Breast epithelium (tissue), 3 donors: ENCODE results near the gene ZBED4.

Source experiments
- POLR2A ChIP-seq: fragments of 450-650 bp; IDR thresholded peaks from one replicate; pipeline ENCODE4 v1.6.1; 2016; ENCODE audit warnings: antibody characterized with exemption, mild to moderate bottlenecking, moderate library complexity
- POLR2AphosphoS5 ChIP-seq, 3 donors: sonication (generic); formaldehyde crosslinking; IDR thresholded peaks; one replicate each; pipeline ENCODE4 v1.6.1; 2017; ENCODE audit warnings: antibody characterized with exemption in 3 of 3
- TF ChIP-seq, protein P1 (sequence below), 3 donors: fragments of 450-650 bp; IDR thresholded peaks; one replicate each; pipeline ENCODE4 v1.5.1; 2016 to 2017; ENCODE audit warnings: antibody characterized with exemption in 3 of 3, mild to moderate bottlenecking in 3 of 3, moderate library complexity in 3 of 3

DNA sequence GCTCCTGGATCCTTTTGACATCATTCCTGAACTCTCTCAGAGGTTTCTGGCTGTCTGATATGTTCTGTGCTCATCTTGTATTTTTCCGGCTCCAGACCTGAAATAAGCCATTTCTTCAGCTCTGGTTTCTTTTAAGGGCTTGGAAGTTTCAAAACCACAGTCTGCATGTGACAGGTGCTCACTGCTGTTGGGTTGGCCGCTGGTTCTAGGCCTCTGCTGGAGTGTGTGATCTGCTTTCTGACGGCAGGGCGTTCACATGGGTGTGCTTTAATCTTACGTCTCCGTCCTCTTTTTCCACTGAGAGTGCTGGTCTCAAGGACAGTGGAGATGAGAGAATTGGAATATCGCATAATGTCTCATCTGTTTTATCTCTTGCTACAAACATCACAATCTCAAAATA is 10.3 kb downstream of the ZBED4 start:
- TF ChIP-seq, protein P1, sequence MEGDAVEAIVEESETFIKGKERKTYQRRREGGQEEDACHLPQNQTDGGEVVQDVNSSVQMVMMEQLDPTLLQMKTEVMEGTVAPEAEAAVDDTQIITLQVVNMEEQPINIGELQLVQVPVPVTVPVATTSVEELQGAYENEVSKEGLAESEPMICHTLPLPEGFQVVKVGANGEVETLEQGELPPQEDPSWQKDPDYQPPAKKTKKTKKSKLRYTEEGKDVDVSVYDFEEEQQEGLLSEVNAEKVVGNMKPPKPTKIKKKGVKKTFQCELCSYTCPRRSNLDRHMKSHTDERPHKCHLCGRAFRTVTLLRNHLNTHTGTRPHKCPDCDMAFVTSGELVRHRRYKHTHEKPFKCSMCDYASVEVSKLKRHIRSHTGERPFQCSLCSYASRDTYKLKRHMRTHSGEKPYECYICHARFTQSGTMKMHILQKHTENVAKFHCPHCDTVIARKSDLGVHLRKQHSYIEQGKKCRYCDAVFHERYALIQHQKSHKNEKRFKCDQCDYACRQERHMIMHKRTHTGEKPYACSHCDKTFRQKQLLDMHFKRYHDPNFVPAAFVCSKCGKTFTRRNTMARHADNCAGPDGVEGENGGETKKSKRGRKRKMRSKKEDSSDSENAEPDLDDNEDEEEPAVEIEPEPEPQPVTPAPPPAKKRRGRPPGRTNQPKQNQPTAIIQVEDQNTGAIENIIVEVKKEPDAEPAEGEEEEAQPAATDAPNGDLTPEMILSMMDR (IDR thresholded peaks at IDR 0.05), result no peak
- no peak for TF ChIP-seq POLR2A
- no peak for TF ChIP-seq POLR2AphosphoS5 (IDR thresholded peaks at IDR 0.05)
